ENCODE results near the gene ZSWIM9.
A peak's percentile ranks its signal among the peaks of the same experiment; 100 is the strongest.

Gene ZSWIM9

DNA sequence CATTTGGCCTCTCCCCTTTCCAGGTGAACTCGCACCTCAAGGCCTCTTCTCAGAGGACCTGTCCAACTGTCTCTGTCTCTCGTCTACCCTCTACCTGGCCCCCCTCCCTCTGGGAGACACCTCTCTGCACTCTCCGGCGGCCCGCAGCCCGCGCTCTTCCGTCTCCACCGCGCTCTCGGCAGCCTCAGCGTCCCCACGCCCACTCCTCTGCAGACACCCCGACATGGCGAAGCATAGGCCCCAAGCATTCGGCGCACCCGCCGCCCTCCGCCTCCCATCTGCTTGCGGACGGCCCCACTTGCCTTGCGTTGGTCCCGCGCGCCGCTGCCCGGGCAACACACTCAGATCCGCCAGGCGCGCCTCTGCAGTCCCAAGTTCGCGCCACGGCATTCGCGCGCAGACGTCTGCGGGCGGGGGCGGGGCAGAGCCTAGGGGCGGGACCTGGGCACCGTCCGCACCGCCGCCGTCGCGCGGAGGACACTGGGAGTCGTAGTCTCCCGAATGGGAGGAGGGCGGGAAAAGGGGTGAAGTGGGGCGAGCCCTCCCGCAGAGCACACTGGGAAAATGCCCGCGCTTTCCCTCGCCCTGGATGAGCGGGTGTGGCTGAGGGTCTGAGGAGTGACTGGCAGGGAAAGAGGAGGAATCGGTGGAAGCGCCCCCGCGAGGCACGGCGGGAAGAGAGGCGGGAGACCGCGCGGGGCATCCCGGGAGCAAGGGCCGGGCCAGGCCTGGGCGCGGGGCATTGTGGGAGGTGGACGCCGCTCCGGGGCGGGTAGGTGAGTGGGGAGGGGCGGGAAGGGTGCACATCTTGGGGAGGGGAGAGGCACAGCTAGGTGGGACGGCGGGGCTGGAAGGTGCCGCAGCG, at the start of gene ZSWIM9, which contains the start of gene LIG1 (continued):
- TF ChIP-seq, protein P1, sequence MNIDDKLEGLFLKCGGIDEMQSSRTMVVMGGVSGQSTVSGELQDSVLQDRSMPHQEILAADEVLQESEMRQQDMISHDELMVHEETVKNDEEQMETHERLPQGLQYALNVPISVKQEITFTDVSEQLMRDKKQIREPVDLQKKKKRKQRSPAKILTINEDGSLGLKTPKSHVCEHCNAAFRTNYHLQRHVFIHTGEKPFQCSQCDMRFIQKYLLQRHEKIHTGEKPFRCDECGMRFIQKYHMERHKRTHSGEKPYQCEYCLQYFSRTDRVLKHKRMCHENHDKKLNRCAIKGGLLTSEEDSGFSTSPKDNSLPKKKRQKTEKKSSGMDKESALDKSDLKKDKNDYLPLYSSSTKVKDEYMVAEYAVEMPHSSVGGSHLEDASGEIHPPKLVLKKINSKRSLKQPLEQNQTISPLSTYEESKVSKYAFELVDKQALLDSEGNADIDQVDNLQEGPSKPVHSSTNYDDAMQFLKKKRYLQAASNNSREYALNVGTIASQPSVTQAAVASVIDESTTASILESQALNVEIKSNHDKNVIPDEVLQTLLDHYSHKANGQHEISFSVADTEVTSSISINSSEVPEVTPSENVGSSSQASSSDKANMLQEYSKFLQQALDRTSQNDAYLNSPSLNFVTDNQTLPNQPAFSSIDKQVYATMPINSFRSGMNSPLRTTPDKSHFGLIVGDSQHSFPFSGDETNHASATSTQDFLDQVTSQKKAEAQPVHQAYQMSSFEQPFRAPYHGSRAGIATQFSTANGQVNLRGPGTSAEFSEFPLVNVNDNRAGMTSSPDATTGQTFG (tag by site-specific recombination; IDR thresholded peaks at IDR 0.05; ENCODE audit: borderline replicate concordance): peak; percentile 64; the same call in 1 of the 2 replicates
- TF ChIP-seq KLF16 (tag by site-specific recombination; IDR thresholded peaks at IDR 0.05) (peak; percentile 96), REPIN1 (tag by site-specific recombination; IDR thresholded peaks at IDR 0.05; ENCODE audit: low read depth) (peak; percentile 97; the same call in 1 of the 2 replicates), ZNF521 (tag by site-specific recombination; IDR thresholded peaks at IDR 0.05) (no peak), MEIS1 (CRISPR knock-in tag; IDR thresholded peaks at IDR 0.05; ENCODE audit: borderline replicate concordance) (0 out of 2 replicates have a peak, but pooled peaks have one; percentile 14), HOXC10 (CRISPR knock-in tag; IDR thresholded peaks at IDR 0.05) (peak; percentile 97), YY1 (tag by site-specific recombination; IDR thresholded peaks at IDR 0.05) (peak; percentile 61; the same call in 1 of the 2 replicates), ZBTB8A (tag by site-specific recombination; IDR thresholded peaks at IDR 0.05) (peak; percentile 70), ZNF548 (tag by site-specific recombination; IDR thresholded peaks at IDR 0.05) (no peak), ZNF366 (tag by site-specific recombination; conservative IDR thresholded peaks at IDR 0.05) (peak; percentile 97), ZBTB17 (tag by site-specific recombination; IDR thresholded peaks at IDR 0.05) (peak; percentile 94), OVOL3 (tag by site-specific recombination; IDR thresholded peaks at IDR 0.05) (0 out of 2 replicates have a peak, but pooled peaks have one; percentile 51)
- TF ChIP-seq, protein P2, sequence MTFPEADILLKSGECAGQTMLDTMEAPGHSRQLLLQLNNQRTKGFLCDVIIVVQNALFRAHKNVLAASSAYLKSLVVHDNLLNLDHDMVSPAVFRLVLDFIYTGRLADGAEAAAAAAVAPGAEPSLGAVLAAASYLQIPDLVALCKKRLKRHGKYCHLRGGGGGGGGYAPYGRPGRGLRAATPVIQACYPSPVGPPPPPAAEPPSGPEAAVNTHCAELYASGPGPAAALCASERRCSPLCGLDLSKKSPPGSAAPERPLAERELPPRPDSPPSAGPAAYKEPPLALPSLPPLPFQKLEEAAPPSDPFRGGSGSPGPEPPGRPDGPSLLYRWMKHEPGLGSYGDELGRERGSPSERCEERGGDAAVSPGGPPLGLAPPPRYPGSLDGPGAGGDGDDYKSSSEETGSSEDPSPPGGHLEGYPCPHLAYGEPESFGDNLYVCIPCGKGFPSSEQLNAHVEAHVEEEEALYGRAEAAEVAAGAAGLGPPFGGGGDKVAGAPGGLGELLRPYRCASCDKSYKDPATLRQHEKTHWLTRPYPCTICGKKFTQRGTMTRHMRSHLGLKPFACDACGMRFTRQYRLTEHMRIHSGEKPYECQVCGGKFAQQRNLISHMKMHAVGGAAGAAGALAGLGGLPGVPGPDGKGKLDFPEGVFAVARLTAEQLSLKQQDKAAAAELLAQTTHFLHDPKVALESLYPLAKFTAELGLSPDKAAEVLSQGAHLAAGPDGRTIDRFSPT (tag by site-specific recombination; IDR thresholded peaks at IDR 0.05): peak; percentile 67; the same call in 1 of the 2 replicates
- TF ChIP-seq, protein P3, sequence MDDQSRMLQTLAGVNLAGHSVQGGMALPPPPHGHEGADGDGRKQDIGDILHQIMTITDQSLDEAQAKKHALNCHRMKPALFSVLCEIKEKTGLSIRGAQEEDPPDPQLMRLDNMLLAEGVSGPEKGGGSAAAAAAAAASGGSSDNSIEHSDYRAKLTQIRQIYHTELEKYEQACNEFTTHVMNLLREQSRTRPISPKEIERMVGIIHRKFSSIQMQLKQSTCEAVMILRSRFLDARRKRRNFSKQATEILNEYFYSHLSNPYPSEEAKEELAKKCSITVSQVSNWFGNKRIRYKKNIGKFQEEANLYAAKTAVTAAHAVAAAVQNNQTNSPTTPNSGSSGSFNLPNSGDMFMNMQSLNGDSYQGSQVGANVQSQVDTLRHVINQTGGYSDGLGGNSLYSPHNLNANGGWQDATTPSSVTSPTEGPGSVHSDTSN (CRISPR knock-in tag; IDR thresholded peaks at IDR 0.05): peak; percentile 96
- TF ChIP-seq, protein P4, sequence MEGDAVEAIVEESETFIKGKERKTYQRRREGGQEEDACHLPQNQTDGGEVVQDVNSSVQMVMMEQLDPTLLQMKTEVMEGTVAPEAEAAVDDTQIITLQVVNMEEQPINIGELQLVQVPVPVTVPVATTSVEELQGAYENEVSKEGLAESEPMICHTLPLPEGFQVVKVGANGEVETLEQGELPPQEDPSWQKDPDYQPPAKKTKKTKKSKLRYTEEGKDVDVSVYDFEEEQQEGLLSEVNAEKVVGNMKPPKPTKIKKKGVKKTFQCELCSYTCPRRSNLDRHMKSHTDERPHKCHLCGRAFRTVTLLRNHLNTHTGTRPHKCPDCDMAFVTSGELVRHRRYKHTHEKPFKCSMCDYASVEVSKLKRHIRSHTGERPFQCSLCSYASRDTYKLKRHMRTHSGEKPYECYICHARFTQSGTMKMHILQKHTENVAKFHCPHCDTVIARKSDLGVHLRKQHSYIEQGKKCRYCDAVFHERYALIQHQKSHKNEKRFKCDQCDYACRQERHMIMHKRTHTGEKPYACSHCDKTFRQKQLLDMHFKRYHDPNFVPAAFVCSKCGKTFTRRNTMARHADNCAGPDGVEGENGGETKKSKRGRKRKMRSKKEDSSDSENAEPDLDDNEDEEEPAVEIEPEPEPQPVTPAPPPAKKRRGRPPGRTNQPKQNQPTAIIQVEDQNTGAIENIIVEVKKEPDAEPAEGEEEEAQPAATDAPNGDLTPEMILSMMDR (tag by site-specific recombination; IDR thresholded peaks at IDR 0.05): peak; percentile 87
- TF ChIP-seq, protein P5, sequence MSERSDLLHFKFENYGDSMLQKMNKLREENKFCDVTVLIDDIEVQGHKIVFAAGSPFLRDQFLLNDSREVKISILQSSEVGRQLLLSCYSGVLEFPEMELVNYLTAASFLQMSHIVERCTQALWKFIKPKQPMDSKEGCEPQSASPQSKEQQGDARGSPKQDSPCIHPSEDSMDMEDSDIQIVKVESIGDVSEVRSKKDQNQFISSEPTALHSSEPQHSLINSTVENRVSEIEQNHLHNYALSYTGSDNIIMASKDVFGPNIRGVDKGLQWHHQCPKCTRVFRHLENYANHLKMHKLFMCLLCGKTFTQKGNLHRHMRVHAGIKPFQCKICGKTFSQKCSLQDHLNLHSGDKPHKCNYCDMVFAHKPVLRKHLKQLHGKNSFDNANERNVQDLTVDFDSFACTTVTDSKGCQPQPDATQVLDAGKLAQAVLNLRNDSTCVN (tag by site-specific recombination; optimal IDR thresholded peaks at IDR 0.05): peak; percentile 97

Measured in HEK293 (cell line).